Chondrocyte (in vitro differentiated cells): ENCODE results near the gene SEPTIN2. TPM values are rescaled to one million over a fixed set of nuclear protein-coding genes. Genes with fewer than 3 reads are reported as not detected.

Experiments
- DNase-seq: peaks from one replicate; pipeline ENCODE4 v3.0.0; 2021; ENCODE audit warnings: mixed read lengths, low spot score
- H3K27ac Mint-ChIP-seq: one replicate; pipeline ENCODE4 v1.8.0; 2021; ENCODE audit warnings: mild to moderate bottlenecking, moderate library complexity, mixed read lengths; ENCODE audit not compliant: unreplicated experiment
- H3K27me3 Mint-ChIP-seq: 2 replicates; pipeline ENCODE4 v1.8.0; 2021; ENCODE audit warnings: low read depth, mixed read lengths
- H3K36me3 Mint-ChIP-seq: 2 replicates; pipeline ENCODE4 v1.8.0; 2021; ENCODE audit warnings: low read depth, mixed read lengths
- H3K4me1 Mint-ChIP-seq: 2 replicates; pipeline ENCODE4 v1.8.0; 2021; ENCODE audit warnings: low read depth, mild to moderate bottlenecking, mixed read lengths
- H3K4me3 Mint-ChIP-seq: one replicate; pipeline ENCODE4 v1.8.0; 2021; ENCODE audit warnings: mild to moderate bottlenecking, moderate library complexity, mixed read lengths; ENCODE audit not compliant: unreplicated experiment
- H3K9me3 Mint-ChIP-seq: 2 replicates; pipeline ENCODE4 v1.8.0; 2021; ENCODE audit warnings: low read depth, mixed read lengths
- CTCF ChIP-seq: fragments of 200-600 bp; sonication (generic); IDR thresholded peaks from 2 replicates; pipeline ENCODE4 v1.5.0; 2021; ENCODE audit warnings: antibody characterized with exemption, mild to moderate bottlenecking, moderate library complexity
- total RNA-seq: library from RNA; stranded (reverse); gene quantifications from 3 replicates; pipeline ENCODE4 v1.2.1, GENCODE V29; 2021

SEPTIN2 gene
- total RNA-seq, 1 donor from 2014 or later, result 465 TPM

GRCh38 chr2:241321033-241321432 lies 5.3 kb downstream of the SEPTIN2 start:
- H3K4me1 Mint-ChIP-seq, result peaks cover 77% of the 10 kb centered on the region
- H3K36me3 Mint-ChIP-seq, result peaks cover 6% of the 10 kb centered on the region
- no peak for DNase-seq
- peak overlapping the region; percentile 33 for H3K4me3 Mint-ChIP-seq
- peak overlapping the region; percentile 80 for H3K27ac Mint-ChIP-seq
- H3K9me3 Mint-ChIP-seq, result no peaks in the 10 kb centered on the region
- H3K27me3 Mint-ChIP-seq, result no peaks in the 10 kb centered on the region
- no peak for TF ChIP-seq CTCF

GRCh38 chr2:241321886-241322285 lies 6.2 kb downstream of the SEPTIN2 start:
- peaks cover 6% of the 10 kb centered on the region for H3K36me3 Mint-ChIP-seq
- peak overlapping the region; percentile 80 for H3K27ac Mint-ChIP-seq
- no peak for TF ChIP-seq CTCF
- H3K4me3 Mint-ChIP-seq, result no peak overlapping the region
- H3K9me3 Mint-ChIP-seq, result no peaks in the 10 kb centered on the region
- no peaks in the 10 kb centered on the region for H3K27me3 Mint-ChIP-seq
- DNase-seq, result no peak
- peaks cover 75% of the 10 kb centered on the region for H3K4me1 Mint-ChIP-seq

- H3K27ac Mint-ChIP-seq, result peak overlapping the region; percentile 77
- H3K27me3 Mint-ChIP-seq, result no peaks in the 10 kb centered on the region
- H3K36me3 Mint-ChIP-seq, result peaks cover 15% of the 10 kb centered on the region
- DNase-seq, result no peak
- no peaks in the 10 kb centered on the region for H3K9me3 Mint-ChIP-seq
- H3K4me1 Mint-ChIP-seq, result peaks cover 61% of the 10 kb centered on the region
- TF ChIP-seq CTCF, result no peak
- no peak overlapping the region for H3K4me3 Mint-ChIP-seq
These were observed 8.1 kb downstream of the SEPTIN2 start for GRCh38 chr2:241323778-241324177.

GRCh38 chr2:241324775-241325174 lies 9.1 kb downstream of the SEPTIN2 start:
- Mint-ChIP-seq H3K27me3 (no peaks in the 10 kb centered on the region), H3K4me3 (no peak overlapping the region), H3K4me1 (peaks cover 52% of the 10 kb centered on the region), H3K27ac (peak overlapping the region; percentile 77), H3K36me3 (peaks cover 19% of the 10 kb centered on the region), H3K9me3 (no peaks in the 10 kb centered on the region)
- no peak for TF ChIP-seq CTCF
- DNase-seq, result no peak

- peaks cover 22% of the 10 kb centered on the region for H3K36me3 Mint-ChIP-seq
- no peaks in the 10 kb centered on the region for H3K27me3 Mint-ChIP-seq
- peaks cover 47% of the 10 kb centered on the region for H3K4me1 Mint-ChIP-seq
- no peaks in the 10 kb centered on the region for H3K9me3 Mint-ChIP-seq
- no peak for DNase-seq
- TF ChIP-seq CTCF, result no peak
- peak overlapping the region; percentile 8 for H3K27ac Mint-ChIP-seq
- H3K4me3 Mint-ChIP-seq, result no peak overlapping the region
These were observed 9.5 kb downstream of the SEPTIN2 start for GRCh38 chr2:241325257-241325656.
